Cortex of kidney (tissue), 1 donor: ENCODE measurements around the gene EVC2.

ENCODE experiments used
- DNase-seq: peaks from one replicate; lab custom pipeline; 2025; lab: John Stamatoyannopoulos, UW

EVC2 gene, protein sequence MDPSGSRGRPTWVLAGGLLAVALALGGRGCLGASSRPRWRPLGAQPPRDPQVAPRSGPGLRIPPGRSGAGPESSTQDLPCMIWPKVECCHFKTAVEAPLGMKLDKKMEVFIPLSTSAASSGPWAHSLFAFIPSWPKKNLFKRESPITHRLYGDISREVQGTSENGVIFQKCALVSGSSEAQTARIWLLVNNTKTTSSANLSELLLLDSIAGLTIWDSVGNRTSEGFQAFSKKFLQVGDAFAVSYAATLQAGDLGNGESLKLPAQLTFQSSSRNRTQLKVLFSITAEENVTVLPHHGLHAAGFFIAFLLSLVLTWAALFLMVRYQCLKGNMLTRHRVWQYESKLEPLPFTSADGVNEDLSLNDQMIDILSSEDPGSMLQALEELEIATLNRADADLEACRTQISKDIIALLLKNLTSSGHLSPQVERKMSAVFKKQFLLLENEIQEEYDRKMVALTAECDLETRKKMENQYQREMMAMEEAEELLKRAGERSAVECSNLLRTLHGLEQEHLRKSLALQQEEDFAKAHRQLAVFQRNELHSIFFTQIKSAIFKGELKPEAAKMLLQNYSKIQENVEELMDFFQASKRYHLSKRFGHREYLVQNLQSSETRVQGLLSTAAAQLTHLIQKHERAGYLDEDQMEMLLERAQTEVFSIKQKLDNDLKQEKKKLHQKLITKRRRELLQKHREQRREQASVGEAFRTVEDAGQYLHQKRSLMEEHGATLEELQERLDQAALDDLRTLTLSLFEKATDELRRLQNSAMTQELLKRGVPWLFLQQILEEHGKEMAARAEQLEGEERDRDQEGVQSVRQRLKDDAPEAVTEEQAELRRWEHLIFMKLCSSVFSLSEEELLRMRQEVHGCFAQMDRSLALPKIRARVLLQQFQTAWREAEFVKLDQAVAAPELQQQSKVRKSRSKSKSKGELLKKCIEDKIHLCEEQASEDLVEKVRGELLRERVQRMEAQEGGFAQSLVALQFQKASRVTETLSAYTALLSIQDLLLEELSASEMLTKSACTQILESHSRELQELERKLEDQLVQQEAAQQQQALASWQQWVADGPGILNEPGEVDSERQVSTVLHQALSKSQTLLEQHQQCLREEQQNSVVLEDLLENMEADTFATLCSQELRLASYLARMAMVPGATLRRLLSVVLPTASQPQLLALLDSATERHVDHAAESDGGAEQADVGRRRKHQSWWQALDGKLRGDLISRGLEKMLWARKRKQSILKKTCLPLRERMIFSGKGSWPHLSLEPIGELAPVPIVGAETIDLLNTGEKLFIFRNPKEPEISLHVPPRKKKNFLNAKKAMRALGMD

DNA sequence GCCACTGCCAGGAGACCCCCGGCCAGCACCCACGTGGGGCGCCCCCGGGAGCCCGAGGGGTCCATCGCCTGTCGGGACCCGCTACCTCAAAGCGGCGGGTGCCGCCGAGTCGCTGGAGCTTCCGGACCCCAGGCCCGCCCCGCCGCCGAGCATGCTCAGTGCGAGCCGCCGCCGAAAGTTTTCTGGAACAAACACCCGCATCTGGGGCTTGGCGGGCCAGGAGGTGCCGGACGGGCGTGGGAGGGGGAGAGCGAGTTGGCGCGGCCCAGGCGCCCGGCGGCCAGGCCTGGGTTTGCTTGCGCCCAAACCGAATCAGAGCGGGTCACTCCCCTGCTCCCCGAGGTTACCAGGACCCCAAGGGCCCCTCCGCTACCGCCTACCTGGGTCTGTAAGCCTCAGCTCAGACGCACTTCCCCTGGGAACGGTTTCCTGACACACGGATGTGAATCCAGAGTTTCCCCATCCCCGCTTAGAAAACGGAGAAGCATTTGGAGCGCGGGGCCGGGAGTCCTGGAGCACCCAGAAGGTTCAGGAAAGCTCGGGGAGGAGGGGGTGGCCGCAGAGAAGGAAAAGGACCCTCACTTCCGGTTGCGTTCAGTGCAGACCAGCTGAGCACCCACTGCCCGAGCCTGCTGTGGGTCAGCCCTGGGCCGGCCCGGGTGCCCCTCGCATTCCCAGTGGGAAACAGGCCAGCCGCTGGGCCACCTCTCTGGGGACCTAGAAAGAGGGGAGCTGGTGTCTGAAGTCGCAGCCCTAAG lies at the start of gene EVC2:
Gene EVC2 (minus strand): TSS at position 111 of the 758 bp plus-strand sequence. CDS start 46 bp downstream, at position 65.
- DNase-seq = no peak

DNA sequence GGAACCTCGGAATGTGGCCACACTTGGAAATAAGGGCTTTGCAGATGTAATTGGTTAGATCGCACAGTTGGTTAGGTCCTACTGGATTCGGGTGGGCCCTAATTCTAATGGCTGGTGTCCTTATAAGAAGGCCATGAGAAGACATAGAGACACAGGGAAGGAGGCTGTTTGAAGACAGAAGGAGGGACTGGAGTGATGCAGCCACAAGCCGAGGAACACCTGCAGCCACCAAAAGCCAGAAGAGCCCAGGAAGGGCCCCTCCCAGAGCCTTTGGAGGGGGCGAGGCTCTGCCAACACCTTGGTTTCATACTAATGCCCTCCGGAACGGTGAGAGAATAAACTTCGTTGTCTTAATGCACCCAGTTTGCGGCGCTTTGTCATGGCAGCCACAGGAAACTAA lies 49.6 kb upstream of the EVC2 start:
- no peak for DNase-seq

DNA sequence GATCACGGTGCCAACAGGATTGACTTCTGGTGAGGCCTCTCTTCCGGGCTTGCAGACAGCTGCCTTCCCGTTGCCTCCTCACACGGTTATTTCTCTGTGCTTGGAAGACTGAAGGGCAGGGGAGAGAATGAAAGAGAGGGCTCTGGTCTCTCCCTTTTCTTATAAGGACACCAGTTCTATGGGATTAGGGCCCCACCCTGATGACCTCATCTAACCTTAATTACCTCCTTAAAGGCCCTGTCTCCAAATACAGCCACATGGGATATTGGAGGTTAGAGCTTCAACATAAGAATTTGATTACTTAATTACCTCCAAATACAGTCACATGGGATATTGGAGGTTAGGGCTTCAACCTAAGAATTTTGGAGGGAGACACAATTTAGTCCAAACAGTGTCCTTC lies 49.2 kb upstream of the EVC2 start:
- DNase-seq = no peak

DNA sequence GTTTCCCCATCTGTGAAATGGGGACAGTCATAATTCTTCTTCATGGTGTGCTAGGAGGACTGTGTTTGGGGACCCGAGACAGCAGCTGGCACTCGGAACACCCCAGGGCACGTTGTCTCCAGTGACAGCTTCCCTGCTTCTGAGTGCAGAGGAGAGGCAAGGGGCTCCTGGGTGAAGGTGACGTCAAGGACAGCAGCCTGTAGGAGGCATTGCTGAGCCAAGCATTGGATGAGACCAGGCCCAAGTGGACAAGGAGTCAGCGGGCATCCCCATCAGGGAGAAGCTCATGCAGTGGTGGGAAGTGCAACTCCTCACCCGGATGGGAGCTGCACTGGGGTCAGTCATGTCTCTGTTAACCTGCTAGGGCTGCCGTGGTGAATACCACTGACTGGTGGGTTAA lies 48.7 kb upstream of the EVC2 start:
- no peak for DNase-seq

DNA sequence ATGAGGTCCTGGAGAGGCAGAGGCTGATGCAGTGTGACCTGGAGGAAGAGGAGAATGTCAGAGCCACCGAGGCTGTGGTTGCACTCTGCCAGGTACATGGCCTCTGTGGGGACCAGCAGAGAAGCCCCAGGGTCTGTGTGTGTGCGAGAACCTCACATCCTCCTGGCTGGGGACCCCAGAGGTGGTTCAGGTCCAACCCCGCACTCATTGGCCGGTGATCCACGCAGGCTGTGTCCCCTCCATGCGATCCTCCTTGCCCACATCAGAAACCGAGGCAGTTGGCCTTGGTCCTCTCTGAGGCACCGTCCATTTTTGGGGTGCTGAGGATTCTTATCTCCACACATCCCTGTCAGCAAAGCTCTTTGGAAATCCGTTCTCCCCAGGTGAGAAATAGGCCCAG lies 47.9 kb upstream of the EVC2 start:
- DNase-seq = no peak

DNA sequence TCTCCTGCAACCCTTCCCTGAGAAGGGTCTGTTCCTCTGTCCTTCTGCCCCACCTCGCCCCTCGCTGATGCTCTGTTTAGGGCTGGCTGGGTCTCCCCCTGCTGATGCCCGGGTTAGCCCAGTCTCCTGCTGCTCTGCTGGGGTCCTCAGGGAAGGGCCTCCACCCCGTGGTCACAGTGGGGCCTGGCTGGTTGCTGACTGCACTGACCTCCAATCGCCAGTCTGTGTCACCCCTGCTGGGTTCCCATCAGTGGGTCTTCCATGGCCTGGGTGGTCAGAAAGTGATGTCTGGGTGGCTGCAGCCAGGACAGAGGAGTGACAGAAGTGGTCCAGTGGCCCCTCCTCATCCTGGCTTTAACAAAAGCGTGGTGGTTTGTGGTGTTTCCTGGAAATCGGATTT lies 47.3 kb upstream of the EVC2 start:
- DNase-seq = no peak

DNA sequence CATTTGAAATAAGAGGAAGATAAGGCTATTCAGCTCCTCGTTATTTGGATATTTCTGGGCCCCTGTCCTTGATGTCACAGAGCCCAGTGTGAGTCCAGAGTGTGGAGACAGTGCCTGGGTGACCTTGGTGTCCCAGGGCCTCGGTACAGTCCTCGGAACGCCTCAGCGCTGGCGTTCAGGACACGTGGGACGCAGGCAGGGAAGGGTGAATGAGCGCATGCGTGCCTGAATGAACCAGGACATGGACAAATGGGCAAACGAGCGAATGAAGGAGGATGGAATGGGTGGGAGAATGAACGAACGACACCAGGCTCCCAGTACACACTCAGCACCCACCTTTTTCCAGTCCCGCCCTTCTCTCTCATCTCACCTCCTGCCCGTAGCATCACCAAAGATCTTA lies 46.8 kb upstream of the EVC2 start:
- no peak for DNase-seq

DNA sequence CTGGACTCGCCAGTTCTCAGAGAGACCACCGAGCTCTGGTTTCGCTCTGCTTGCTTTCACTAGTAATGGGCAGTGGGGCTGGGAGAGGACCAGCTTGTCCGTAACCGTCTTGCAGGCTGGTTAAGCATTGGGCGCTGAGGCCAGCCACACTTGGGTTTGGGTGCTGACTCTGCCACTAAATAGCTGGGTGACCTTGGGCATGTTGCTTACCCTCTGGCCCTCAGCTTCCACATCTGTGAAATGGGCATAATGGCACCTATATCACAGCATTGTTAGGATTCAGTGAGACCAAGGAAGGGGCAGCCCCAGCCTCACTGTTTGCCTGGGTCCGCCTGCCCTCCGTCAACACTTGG lies 46.1 kb upstream of the EVC2 start:
- DNase-seq = no peak

DNA sequence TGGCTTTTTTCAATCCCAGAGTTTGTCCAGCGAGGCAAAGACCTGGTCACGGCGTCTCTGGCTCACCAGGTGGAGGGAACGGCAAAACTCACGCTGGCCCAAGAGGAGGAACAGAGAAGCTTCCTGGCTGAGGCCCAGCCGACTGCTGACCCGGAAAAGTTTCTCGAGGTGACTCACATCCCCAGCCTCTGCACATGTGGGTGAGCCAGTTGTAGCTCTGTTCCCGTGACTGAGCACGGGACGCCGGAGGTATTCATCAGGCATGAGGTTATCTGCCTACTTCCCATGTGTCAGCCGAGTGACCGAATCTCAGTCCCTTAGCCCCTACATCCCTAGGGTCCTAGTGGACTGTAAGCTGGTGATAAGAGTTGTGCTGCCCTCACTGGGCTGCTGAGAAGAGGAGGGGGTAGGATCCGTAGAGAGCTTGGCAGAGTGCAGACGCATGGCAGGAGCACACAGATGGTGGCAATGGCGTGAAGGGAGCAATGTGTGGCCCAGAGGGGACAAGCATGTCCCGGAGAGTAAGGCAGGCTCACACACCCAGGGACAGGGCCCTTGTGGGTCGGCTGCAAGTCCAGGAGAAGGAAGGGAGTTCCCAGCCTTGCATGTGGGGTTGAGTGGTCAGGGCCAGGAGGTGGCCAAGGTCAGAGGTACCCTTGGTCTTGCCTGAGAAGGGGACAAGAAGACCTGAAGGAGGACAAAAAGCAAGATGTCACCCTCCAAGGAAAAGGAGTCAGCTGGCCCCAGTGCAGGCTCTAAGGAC lies 45.6 kb upstream of the EVC2 start:
- DNase-seq = no peak

DNA sequence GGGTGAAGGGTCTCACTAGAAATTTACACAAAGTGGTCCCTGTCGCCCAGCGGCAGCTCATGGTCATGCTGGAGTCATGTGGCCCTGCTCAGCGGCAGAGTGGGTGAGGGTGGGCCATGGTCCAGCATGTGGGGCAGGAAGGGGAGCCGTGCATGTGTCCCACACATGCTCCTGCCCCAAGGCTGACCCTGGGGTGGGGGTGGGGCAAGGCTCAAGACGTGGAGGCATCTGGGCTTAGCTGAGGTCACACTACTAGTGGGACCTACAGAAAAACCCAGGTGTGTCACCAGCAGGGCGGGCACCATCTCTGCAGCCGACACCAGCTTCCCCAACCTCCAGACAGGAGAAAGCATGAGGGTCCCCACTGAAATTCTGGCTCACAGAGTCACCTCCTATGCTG lies 45.0 kb upstream of the EVC2 start:
- DNase-seq = no peak

DNA sequence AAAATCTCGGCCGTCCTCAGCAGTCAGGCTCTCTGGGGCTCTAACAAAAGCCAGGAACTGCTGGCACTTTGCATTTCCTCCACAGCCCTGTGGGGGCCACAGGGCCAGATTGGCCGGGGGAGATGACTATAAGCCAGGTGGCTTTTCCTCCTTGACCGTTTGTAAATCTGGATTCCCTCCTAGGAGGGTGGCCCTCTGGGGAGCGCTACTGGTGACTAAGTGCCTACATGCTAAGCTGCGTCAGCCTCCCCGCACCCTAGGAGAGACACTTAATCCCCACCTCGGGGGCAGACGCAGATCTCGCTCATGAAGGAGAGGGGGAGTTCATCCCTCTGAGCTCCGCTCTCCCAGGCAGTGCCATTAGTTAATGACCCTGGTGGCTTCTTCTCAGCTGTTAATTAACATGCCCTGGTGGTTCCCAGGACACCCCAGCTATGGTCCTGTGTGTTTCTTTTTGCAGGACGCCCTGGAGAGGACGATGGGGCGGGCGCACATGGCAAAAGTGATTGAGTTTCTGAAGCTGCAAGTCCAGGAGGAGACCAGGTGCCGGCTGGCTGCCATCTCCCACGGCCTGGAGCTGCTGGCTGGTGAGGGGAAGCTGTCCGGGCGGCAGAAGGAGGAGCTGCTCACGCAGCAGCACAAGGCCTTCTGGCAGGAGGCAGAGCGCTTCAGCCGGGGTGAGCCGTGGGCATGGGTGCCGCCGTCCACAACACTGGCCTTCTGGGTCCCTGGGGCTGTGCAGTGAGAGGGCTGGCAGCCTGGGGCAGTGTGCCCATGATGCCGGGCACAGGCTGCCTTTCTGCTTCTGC lies 44.2 kb upstream of the EVC2 start:
- DNase-seq = no peak

DNA sequence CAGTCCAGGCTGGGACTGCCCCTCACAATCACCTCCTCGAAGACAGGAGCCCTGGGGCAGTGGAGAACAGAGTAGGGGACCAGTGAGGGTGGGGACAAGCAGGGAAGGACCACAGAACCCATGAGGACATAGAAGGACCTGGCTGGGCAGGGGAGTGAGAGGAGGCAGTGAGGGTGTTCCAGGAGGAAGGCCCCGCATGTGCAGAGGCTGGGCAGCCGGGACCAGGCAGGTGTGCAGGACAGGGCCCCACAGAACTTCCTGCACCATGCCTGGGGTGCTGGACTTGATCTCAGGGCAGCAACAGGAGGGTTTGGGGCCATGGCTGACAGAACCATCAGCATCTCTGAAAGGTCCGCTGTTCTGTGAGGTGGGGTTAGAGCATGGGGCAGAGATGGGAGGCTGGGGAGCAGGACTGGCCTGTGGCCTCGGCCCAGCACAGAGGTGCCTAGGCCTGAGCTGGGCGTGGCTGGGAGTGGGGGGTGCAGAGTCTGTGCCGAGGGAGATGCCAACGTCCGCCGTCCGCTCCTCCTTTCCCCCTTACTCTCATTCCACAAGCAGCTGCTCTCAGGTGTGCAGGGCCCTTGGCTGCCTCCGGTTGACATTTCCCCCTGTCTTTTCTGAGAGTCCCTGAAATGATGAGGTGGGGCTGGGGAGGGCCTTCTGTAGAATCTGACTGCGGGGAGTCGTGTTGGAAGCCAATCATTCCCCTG lies 43.5 kb upstream of the EVC2 start:
- DNase-seq = no peak

DNA sequence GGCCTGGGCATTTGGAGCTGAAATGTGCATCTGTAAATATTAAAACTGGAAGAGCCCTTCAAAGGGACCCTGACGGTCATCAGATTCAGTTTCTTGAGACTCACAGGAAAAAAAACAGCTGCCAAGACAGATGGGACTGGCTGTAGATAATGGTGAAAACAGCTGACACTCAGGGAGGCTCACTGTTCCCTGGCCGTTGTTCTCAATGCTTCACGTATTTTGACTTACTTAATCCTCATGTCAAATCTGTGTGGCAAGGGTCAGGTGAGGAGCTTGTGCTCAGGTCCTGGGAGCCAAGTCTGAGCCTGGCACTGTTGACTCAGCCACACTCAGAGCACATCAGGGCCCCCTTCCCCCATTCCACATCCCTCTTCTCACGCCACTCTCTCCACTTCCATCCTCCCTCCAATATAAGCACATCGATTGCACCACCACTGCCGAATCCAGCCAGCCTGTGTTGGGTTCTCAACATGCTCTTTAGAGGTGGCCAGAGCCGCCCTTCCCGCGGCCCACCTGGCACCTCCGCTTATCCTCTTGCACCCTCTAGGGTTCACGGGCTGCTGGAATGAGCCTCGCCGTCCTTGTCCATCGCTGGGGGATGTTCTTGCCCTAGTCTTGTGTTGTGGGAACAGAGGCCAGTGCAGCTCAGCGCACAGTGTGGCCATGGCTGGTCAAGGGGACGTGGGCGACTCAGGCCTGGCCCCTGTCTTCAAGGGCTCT lies 42.7 kb upstream of the EVC2 start:
- DNase-seq = no peak

DNA sequence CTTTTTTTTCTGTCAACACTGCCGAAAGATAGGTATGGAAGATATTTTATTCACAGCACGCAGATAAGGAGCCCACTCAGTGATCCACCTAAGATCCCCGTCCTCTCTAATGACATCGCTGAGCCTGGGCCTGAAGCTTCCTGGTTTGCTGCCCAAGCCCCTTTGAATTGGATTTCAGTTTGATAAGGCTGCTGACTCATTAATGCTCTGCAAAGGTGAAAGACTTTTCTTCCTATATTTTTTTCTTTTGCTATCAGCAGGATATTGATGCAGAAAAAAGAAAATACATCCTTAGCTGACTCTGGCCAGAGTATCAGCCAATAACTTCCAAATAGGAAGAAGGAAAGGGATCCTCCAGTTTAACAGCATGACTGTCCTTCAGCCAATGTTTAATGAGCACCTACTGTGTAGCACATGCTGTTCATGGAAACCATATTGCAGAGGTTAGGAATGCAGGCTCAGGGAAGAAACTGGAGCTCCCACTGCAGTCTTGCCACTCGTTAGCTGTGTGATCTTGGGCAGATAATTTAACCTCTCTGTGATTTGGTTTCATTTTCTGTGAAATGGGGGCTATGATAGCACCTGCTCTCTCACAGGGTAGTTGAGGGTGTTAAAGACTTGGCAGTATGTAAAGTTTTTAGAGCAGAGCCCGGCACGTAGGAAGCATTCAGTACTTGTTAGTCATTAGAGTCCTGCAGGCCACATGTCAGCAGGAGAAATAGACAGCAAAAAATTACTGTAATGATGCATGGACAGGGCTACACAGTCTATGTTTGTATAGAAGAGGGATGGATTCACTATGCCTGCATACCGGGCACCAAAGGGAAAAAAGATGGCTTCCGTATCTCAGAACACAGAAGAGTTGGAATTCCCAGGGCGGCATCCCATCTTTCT lies 41.9 kb upstream of the EVC2 start:
- DNase-seq = no peak

DNA sequence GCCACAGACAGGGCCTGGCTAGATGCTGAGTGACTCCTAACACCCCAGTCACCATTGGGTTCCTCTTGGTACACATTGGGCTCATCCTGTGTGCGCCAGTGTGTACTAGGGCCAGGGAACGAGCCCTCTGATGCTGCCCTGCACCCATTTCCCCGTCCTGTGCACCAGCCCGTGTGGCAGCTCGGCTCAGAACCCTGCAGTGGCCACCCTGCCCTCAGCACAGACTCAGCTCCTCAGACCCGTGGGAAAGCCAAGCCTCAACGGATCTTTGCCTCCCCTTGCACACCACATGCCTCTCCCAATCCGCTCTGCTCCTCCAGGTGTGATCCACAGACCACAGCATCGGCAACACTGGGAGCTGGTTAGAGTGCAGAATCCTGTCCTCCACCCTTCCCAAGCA lies 41.2 kb upstream of the EVC2 start:
- DNase-seq = no peak

DNA sequence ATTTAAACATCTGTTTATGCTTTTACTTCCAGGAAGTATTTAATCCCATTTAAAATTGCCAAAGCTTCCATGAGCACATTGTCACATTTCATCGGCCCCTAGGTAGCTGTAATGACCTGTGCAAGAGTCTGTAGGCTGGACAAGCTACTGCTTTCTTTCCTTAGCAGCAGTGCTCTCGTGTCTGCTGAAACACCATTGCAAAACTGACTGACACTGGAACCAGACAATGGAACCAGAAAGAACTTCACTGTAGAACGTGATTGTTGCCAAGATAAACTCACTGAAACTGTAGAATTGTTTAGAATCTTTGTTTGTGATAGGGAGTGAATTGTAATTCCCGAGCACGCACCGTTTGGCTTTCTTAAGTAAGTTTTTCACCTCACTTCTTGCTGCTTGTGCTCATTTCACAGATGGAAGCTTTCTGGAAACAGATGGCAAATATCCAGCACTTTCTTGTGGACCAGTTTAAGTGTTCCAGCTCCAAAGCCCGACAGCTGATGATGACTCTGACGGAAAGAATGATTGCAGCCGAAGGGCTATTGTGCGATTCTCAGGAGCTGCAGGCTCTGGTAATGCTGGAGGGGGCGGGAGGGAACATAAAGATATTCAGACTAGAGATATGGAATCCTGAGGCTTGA lies 39.5 kb upstream of the EVC2 start:
- no peak for DNase-seq
